ENCODE data around the gene NPAS3. TPM values are rescaled to one million over a fixed set of nuclear protein-coding genes. Genes with fewer than 3 reads are reported as not detected.

Gene NPAS3
- total RNA-seq, 1 donor from 2014 or later: 0.95 TPM

- Histone ChIP-seq H3K27ac (no peak overlapping the region), H3K4me3 (no peak overlapping the region), H3K9me3 (no peaks in the 10 kb centered on the region), H3K4me1 (no peaks in the 10 kb centered on the region), H3K27me3 (ENCODE audit: low read depth) (no peaks in the 10 kb centered on the region), H3K36me3 (no peaks in the 10 kb centered on the region)
- TF ChIP-seq CTCF (IDR thresholded peaks at IDR 0.05): no peak
- ATAC-seq: no peak
- intact Hi-C loops (cut with DNase I): no loop called here
- no peak for DNase-seq
Measured at GRCh38 chr14:32920696-32921276, 17.9 kb upstream of the NPAS3 start.

GRCh38 chr14:32925439-32925838 lies 13.2 kb upstream of the NPAS3 start:
- H3K27me3 ChIP-seq (ENCODE audit: low read depth): peaks cover 8% of the 10 kb centered on the region
- H3K36me3 ChIP-seq: no peaks in the 10 kb centered on the region
- no peak for ATAC-seq
- intact Hi-C loops (cut with DNase I): no loop called here
- no peaks in the 10 kb centered on the region for H3K9me3 ChIP-seq
- H3K27ac ChIP-seq: no peak overlapping the region
- no peak for DNase-seq
- no peak overlapping the region for H3K4me3 ChIP-seq
- no peaks in the 10 kb centered on the region for H3K4me1 ChIP-seq
- TF ChIP-seq CTCF (IDR thresholded peaks at IDR 0.05): no peak

- DNase-seq (no peak), ATAC-seq (peak in 1 of 2 donors; percentile 7)
- no peak overlapping the region for H3K27ac ChIP-seq
- TF ChIP-seq CTCF (IDR thresholded peaks at IDR 0.05): no peak
- peak overlapping the region; percentile 41 for H3K4me3 ChIP-seq
- H3K36me3 ChIP-seq: no peaks in the 10 kb centered on the region
- peaks cover 72% of the 10 kb centered on the region for H3K27me3 ChIP-seq (ENCODE audit: low read depth)
- intact Hi-C loops (cut with DNase I): no loop called here
- no peaks in the 10 kb centered on the region for H3K9me3 ChIP-seq
- H3K4me1 ChIP-seq: peaks cover 20% of the 10 kb centered on the region
Measured at GRCh38 chr14:32932302-32932913, 6.3 kb upstream of the NPAS3 start.

GRCh38 chr14:32932914-32933628 lies 5.6 kb upstream of the NPAS3 start:
- H3K36me3 ChIP-seq: no peaks in the 10 kb centered on the region
- H3K4me3 ChIP-seq: peak overlapping the region; percentile 41
- H3K9me3 ChIP-seq: no peaks in the 10 kb centered on the region
- DNase-seq (no peak), ATAC-seq (peak; percentile 37 to 38)
- H3K4me1 ChIP-seq: peaks cover 20% of the 10 kb centered on the region
- peaks cover 79% of the 10 kb centered on the region for H3K27me3 ChIP-seq (ENCODE audit: low read depth)
- intact Hi-C loops (cut with DNase I): no loop called here
- H3K27ac ChIP-seq: no peak overlapping the region
- TF ChIP-seq CTCF (IDR thresholded peaks at IDR 0.05): no peak

- intact Hi-C loops (cut with DNase I): no loop called here
- DNase-seq (no peak), ATAC-seq (peak; percentile 6 to 8)
- H3K27me3 ChIP-seq (ENCODE audit: low read depth): peaks cover 80% of the 10 kb centered on the region
- no peak for TF ChIP-seq CTCF (IDR thresholded peaks at IDR 0.05)
- no peaks in the 10 kb centered on the region for H3K36me3 ChIP-seq
- H3K9me3 ChIP-seq: no peaks in the 10 kb centered on the region
- no peak overlapping the region for H3K27ac ChIP-seq
- H3K4me3 ChIP-seq: peak overlapping the region; percentile 41
- peaks cover 20% of the 10 kb centered on the region for H3K4me1 ChIP-seq
Measured at GRCh38 chr14:32933629-32934072, 5.0 kb upstream of the NPAS3 start.
